Glutamatergic neuron (in vitro differentiated cells): ENCODE results near the gene DHDH. TPM values are rescaled to one million over a fixed set of nuclear protein-coding genes. Genes with fewer than 3 reads are reported as not detected.

Experiments used
- DNase-seq: peaks from one replicate; pipeline ENCODE4 v3.0.0; 2022
- H3K27ac Mint-ChIP-seq: one replicate; pipeline ENCODE4 v1.8.0; 2020; ENCODE audit warnings: mild to moderate bottlenecking, mixed read lengths, inconsistent platforms; ENCODE audit not compliant: unreplicated experiment
- H3K27me3 Mint-ChIP-seq: one replicate; pipeline ENCODE4 v1.8.0; 2020; ENCODE audit warnings: mild to moderate bottlenecking, moderate library complexity, mixed read lengths, inconsistent platforms; ENCODE audit not compliant: unreplicated experiment
- H3K36me3 Mint-ChIP-seq: one replicate; pipeline ENCODE4 v1.8.0; 2020; ENCODE audit warnings: mild to moderate bottlenecking, mixed read lengths, inconsistent platforms; ENCODE audit not compliant: unreplicated experiment
- H3K4me1 Mint-ChIP-seq: one replicate; pipeline ENCODE4 v1.8.0; 2020; ENCODE audit warnings: mild to moderate bottlenecking, low read depth, mixed read lengths, inconsistent platforms; ENCODE audit not compliant: unreplicated experiment
- H3K4me3 Mint-ChIP-seq: one replicate; pipeline ENCODE4 v1.8.0; 2020; ENCODE audit warnings: mild to moderate bottlenecking, mixed read lengths, inconsistent platforms; ENCODE audit not compliant: unreplicated experiment
- H3K9me3 Mint-ChIP-seq: one replicate; pipeline ENCODE4 v1.8.0; 2020; ENCODE audit warnings: mild to moderate bottlenecking, moderate library complexity, mixed read lengths, inconsistent platforms; ENCODE audit not compliant: unreplicated experiment
- total RNA-seq: library from RNA; stranded (reverse); fragmentation: NEBNext Ultra II Directional; extraction: Animal tissue kit (Norgen Biotek cat#: 25700); gene quantifications from one replicate; pipeline ENCODE4 v1.2.1, GENCODE V29; 2021; ENCODE audit not compliant: unreplicated experiment
- TF ChIP-seq, protein P1 (sequence below): fragments of 200-600 bp; sonication (generic); IDR thresholded peaks from one replicate; pipeline ENCODE4 v1.5.0; 2021; ENCODE audit not compliant: partially characterized antibody, unreplicated experiment

The DHDH gene
- total RNA-seq, 1 donor from 2014 or later, result not detected

DNA sequence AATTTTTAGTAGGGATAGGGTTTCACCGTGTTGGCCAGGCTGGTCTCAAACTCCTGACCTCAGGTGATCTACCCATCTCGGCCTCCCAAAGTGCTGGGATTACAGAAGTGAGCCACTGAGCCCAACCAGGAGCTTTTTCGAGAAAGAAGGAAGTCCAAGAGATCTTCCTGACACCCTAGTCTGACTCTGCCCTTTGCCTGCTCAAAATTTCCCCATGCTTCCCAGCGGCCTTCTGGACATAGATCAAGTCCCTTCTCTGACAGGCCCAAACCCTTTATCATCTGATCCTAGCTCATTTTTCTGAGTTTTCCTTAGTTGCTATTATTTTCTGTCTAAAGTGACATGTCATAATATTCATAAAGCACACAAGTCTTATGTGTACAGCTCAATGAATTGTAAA is 19.6 kb downstream of the DHDH start:
- H3K9me3 Mint-ChIP-seq, result peaks cover 11% of the 10 kb centered on the region
- DNase-seq, result no peak
- TF ChIP-seq, protein P1, sequence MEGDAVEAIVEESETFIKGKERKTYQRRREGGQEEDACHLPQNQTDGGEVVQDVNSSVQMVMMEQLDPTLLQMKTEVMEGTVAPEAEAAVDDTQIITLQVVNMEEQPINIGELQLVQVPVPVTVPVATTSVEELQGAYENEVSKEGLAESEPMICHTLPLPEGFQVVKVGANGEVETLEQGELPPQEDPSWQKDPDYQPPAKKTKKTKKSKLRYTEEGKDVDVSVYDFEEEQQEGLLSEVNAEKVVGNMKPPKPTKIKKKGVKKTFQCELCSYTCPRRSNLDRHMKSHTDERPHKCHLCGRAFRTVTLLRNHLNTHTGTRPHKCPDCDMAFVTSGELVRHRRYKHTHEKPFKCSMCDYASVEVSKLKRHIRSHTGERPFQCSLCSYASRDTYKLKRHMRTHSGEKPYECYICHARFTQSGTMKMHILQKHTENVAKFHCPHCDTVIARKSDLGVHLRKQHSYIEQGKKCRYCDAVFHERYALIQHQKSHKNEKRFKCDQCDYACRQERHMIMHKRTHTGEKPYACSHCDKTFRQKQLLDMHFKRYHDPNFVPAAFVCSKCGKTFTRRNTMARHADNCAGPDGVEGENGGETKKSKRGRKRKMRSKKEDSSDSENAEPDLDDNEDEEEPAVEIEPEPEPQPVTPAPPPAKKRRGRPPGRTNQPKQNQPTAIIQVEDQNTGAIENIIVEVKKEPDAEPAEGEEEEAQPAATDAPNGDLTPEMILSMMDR, result no peak

DNA sequence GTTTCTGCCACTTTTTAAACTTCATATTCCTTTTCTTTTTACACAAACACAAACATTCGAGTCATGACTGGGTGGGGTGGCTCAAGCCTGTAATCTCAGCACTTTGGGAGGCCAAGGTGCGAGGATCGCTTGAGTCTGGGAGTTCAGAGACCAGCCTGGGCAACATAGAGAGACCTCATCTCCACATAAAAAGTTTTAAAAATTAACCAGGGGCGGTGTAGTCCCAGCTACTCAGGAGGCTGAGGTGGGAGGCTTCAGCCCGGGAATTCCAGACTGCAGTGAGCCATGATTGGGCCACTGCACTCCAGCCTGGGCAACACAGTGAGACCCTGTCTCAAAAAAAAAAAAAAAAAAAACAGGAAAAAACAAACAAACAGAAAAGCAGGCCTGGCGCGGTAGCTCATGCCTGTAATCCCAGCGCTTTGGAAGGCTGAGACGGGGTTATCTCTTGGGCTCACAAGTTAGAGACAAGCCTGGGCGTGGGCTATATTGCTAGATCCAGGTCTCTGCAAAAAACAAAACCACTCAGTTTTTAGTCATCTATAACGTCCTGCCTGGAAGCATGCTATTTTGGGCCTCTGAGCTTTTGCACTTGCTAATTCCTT is 20.6 kb downstream of the DHDH start:
- DNase-seq, result no peak
- H3K9me3 Mint-ChIP-seq, result peaks cover 8% of the 10 kb centered on the region
- no peaks in the 10 kb centered on the region for H3K36me3 Mint-ChIP-seq
- H3K4me1 Mint-ChIP-seq, result peaks cover 13% of the 10 kb centered on the region
- TF ChIP-seq, protein P1, result no peak
- H3K4me3 Mint-ChIP-seq, result peak overlapping the region; percentile 83
- peaks cover 6% of the 10 kb centered on the region for H3K27me3 Mint-ChIP-seq
- peak overlapping the region; percentile 91 for H3K27ac Mint-ChIP-seq

More for the DNA sequence above, 19.6 kb downstream of the DHDH start:
- Mint-ChIP-seq H3K27ac (no peak overlapping the region), H3K4me3 (no peak overlapping the region), H3K27me3 (peaks cover 6% of the 10 kb centered on the region), H3K36me3 (no peaks in the 10 kb centered on the region), H3K4me1 (peaks cover 13% of the 10 kb centered on the region)

DNA sequence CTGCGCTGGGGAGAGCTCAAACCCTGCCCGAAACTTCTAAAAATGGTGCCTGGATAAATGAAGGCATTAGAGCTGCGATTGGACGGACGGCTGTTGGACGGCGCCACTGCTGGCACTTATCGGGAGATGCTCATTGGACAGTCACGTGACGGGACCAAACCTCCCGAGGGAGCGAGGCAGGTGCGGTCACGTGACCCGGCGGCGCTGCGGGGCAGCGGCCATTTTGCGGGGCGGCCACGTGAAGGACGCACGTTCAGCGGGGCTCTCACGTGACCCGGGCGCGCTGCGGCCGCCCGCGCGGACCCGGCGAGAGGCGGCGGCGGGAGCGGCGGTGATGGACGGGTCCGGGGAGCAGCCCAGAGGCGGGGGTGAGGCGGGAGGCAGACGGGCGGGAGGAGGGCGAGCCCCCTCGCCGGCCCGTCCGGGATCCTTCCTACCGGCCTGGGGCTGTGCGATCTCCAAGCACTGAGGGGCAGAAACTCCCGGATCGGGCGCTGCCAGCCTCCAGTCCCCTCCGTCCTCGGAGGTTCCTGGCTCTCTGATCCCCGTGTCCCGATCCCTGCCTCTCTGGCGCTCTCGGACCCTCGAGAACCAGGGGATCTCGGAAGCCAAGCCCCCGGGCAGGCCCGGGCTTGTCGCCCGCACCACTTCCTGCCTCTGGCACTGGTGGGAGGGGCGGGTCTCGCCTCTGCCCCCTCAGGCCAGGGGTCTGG is 21.3 kb downstream of the DHDH start, which contains the start of gene BAX:
Gene BAX (plus strand): TSS at position 281 of the 713 bp plus-strand sequence. CDS start 54 bp downstream, at position 335.
- DNase-seq, result peak; percentile 99
- H3K27ac Mint-ChIP-seq, result peak within 1 kb of the TSS; percentile 91
- peak within 1 kb of the TSS; percentile 88 for H3K4me3 Mint-ChIP-seq
- H3K9me3 Mint-ChIP-seq, result peaks cover 8% of the 10 kb centered on the region
- TF ChIP-seq, protein P1, result no peak
- H3K4me1 Mint-ChIP-seq, result peaks cover 13% of the 10 kb centered on the region
- no peaks in the 10 kb centered on the region for H3K36me3 Mint-ChIP-seq
- H3K27me3 Mint-ChIP-seq, result peaks cover 6% of the 10 kb centered on the region

DNA sequence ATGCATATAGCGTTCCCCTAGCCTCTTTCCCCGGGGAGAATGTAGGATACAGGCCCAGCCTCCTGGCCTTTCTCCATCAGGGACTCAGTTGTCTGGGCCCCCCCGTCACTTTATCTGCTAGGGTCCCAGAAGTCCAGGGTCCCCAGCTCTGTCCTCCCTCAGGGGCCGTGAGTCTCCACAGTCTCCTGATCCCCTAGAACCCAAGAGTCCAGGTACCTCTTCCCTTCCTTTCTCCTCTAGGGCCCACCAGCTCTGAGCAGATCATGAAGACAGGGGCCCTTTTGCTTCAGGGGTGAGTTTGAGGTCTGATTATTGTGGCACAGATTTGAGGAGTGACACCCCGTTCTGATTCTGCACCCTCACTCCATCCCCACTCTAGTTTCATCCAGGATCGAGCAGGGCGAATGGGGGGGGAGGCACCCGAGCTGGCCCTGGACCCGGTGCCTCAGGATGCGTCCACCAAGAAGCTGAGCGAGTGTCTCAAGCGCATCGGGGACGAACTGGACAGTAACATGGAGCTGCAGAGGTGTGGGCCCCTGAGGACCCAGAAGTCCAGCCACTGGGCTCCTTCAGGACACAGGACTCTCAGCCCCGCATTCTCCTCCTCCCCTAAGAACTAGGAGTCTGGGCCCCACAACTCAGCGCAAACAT is 21.9 kb downstream of the DHDH start:
- DNase-seq, result peak; percentile 20
- H3K4me3 Mint-ChIP-seq, result peak overlapping the region; percentile 88
- peaks cover 8% of the 10 kb centered on the region for H3K9me3 Mint-ChIP-seq
- H3K4me1 Mint-ChIP-seq, result peaks cover 9% of the 10 kb centered on the region
- TF ChIP-seq, protein P1, result no peak
- peaks cover 3% of the 10 kb centered on the region for H3K27me3 Mint-ChIP-seq
- H3K36me3 Mint-ChIP-seq, result no peaks in the 10 kb centered on the region
- peak overlapping the region; percentile 59 for H3K27ac Mint-ChIP-seq

DNA sequence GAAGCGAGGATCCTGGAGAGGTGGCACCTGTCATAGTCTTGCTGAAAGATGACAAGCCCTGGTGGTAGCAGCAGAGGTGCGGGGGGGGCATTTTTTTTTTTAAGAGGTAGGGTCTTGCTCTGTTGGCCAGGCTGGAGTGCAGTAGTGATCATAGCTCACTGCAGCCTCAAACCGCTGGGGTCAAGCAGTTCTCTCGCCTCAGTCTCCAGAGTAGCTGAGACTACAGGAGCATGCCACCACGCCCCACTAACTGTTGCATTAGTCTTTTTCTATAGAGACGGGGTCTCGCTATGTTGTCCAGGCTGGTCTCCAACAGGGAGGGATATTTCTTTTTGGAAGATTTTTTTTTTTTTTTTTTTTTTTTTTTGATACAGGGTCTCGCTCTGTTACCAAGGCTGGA is 24.5 kb downstream of the DHDH start:
- H3K36me3 Mint-ChIP-seq, result no peaks in the 10 kb centered on the region
- H3K4me1 Mint-ChIP-seq, result peaks cover 10% of the 10 kb centered on the region
- H3K4me3 Mint-ChIP-seq, result no peak overlapping the region

More for the DNA sequence above, 24.5 kb downstream of the DHDH start:
- no peak for DNase-seq
- peaks cover 8% of the 10 kb centered on the region for H3K9me3 Mint-ChIP-seq
- TF ChIP-seq, protein P1, result no peak
- no peak overlapping the region for H3K27ac Mint-ChIP-seq
- peaks cover 3% of the 10 kb centered on the region for H3K27me3 Mint-ChIP-seq
